ENCODE results near the gene ATG13.
A peak's percentile ranks its signal among the peaks of the same experiment; 100 is the strongest.
"Not testable (repeated sequence)": the region's sequence is repeated elsewhere in the genome, so short reads cannot be mapped to it uniquely, and the experiment has no call there.

Gene ATG13

GRCh38 chr11:46712874-46713576, 95.7 kb downstream of the ATG13 start:
- no peak for TF ChIP-seq Cebpa-rat (IDR thresholded peaks at IDR 0.05)
- Histone ChIP-seq H3K36me3 (peaks cover 14% of the 10 kb centered on the region), H3K27ac (no peak overlapping the region), H3K4me1 (peaks cover 1% of the 10 kb centered on the region), H3K4me2 (no peak overlapping the region), H3K9me3 (no peaks in the 10 kb centered on the region), H4K20me1 (no peaks in the 10 kb centered on the region), H3K4me3 (no peak overlapping the region), H3K27me3 (no peaks in the 10 kb centered on the region), H3K9ac (no peak overlapping the region)

GRCh38 chr11:46717825-46718154, 100.4 kb downstream of the ATG13 start:
- H3K9me3 ChIP-seq, H3K27me3 ChIP-seq, H3K4me3 ChIP-seq, H3K36me3 ChIP-seq, H4K20me1 ChIP-seq, H3K4me2 ChIP-seq, H3K27ac ChIP-seq, H3K4me1 ChIP-seq, H3K9ac ChIP-seq: not testable (repeated sequence)

- no peak overlapping the region for H3K9ac ChIP-seq
- H3K27ac ChIP-seq, result no peak overlapping the region
- H4K20me1 ChIP-seq, result no peaks in the 10 kb centered on the region
- H3K4me2 ChIP-seq, result no peak overlapping the region
- no peaks in the 10 kb centered on the region for H3K36me3 ChIP-seq
- H3K4me1 ChIP-seq, result peaks cover 6% of the 10 kb centered on the region
- no peak for TF ChIP-seq Cebpa-rat (IDR thresholded peaks at IDR 0.05)
- no peaks in the 10 kb centered on the region for H3K27me3 ChIP-seq
- no peaks in the 10 kb centered on the region for H3K9me3 ChIP-seq
- H3K4me3 ChIP-seq, result no peak overlapping the region
These were observed 101.0 kb downstream of the ATG13 start for GRCh38 chr11:46718155-46719019.

- Histone ChIP-seq H3K4me2 (no peak within 1 kb of the TSS), H3K9me3 (no peaks in the 10 kb centered on the region), H3K9ac (no peak within 1 kb of the TSS), H3K4me1 (peaks cover 12% of the 10 kb centered on the region), H3K36me3 (no peaks in the 10 kb centered on the region), H4K20me1 (no peaks in the 10 kb centered on the region), H3K4me3 (no peak within 1 kb of the TSS), H3K27ac (no peak within 1 kb of the TSS), H3K27me3 (no peaks in the 10 kb centered on the region)
- TF ChIP-seq Cebpa-rat (IDR thresholded peaks at IDR 0.05), result no peak
These were observed 101.7 kb downstream of the ATG13 start, which contains the start of gene F2 for GRCh38 chr11:46719048-46719542. Gene F2 (plus strand): TSS chr11:46719213. CDS start chr11:46719236, 23 bp downstream.

GRCh38 chr11:46719543-46720218, 102.3 kb downstream of the ATG13 start:
- no peak overlapping the region for H3K9ac ChIP-seq
- H3K27me3 ChIP-seq, result no peaks in the 10 kb centered on the region
- H3K4me1 ChIP-seq, result peaks cover 17% of the 10 kb centered on the region
- H4K20me1 ChIP-seq, result no peaks in the 10 kb centered on the region
- no peaks in the 10 kb centered on the region for H3K36me3 ChIP-seq
- no peak overlapping the region for H3K4me3 ChIP-seq
- H3K27ac ChIP-seq, result no peak overlapping the region
- no peak overlapping the region for H3K4me2 ChIP-seq
- no peak for TF ChIP-seq Cebpa-rat (IDR thresholded peaks at IDR 0.05)
- no peaks in the 10 kb centered on the region for H3K9me3 ChIP-seq

GRCh38 chr11:46721286-46721685, 103.9 kb downstream of the ATG13 start:
- Histone ChIP-seq H3K4me3 (no peak overlapping the region), H3K36me3 (no peaks in the 10 kb centered on the region), H3K9ac (no peak overlapping the region), H4K20me1 (no peaks in the 10 kb centered on the region), H3K27me3 (no peaks in the 10 kb centered on the region), H3K4me2 (no peak overlapping the region), H3K9me3 (no peaks in the 10 kb centered on the region), H3K4me1 (peaks cover 17% of the 10 kb centered on the region), H3K27ac (no peak overlapping the region)
- no peak for TF ChIP-seq Cebpa-rat (IDR thresholded peaks at IDR 0.05)

- H3K4me2 ChIP-seq, result no peak overlapping the region
- no peaks in the 10 kb centered on the region for H4K20me1 ChIP-seq
- H3K9ac ChIP-seq, result no peak overlapping the region
- H3K9me3 ChIP-seq, result no peaks in the 10 kb centered on the region
- H3K36me3 ChIP-seq, result no peaks in the 10 kb centered on the region
- H3K4me1 ChIP-seq, result peaks cover 17% of the 10 kb centered on the region
- H3K27ac ChIP-seq, result no peak overlapping the region
- TF ChIP-seq Cebpa-rat (IDR thresholded peaks at IDR 0.05), result no peak
- no peaks in the 10 kb centered on the region for H3K27me3 ChIP-seq
- H3K4me3 ChIP-seq, result no peak overlapping the region
These were observed 105.4 kb downstream of the ATG13 start for GRCh38 chr11:46722566-46723358.

GRCh38 chr11:46723359-46723680, 106.0 kb downstream of the ATG13 start:
- H3K4me2 ChIP-seq, result no peak overlapping the region
- no peaks in the 10 kb centered on the region for H4K20me1 ChIP-seq
- no peak overlapping the region for H3K4me3 ChIP-seq
- peaks cover 13% of the 10 kb centered on the region for H3K4me1 ChIP-seq
- no peaks in the 10 kb centered on the region for H3K36me3 ChIP-seq
- no peak overlapping the region for H3K27ac ChIP-seq
- no peak for TF ChIP-seq Cebpa-rat (IDR thresholded peaks at IDR 0.05)
- H3K9ac ChIP-seq, result no peak overlapping the region
- no peaks in the 10 kb centered on the region for H3K27me3 ChIP-seq
- H3K9me3 ChIP-seq, result no peaks in the 10 kb centered on the region

- 0 out of 2 replicates have a peak overlapping the region, but pooled peaks have one; percentile 2 for H3K27ac ChIP-seq
- no peaks in the 10 kb centered on the region for H3K9me3 ChIP-seq
- no peaks in the 10 kb centered on the region for H4K20me1 ChIP-seq
- TF ChIP-seq Cebpa-rat (IDR thresholded peaks at IDR 0.05), result no peak
- H3K4me2 ChIP-seq, result peak overlapping the region; percentile 60
- H3K27me3 ChIP-seq, result no peaks in the 10 kb centered on the region
- H3K36me3 ChIP-seq, result no peaks in the 10 kb centered on the region
- peaks cover 11% of the 10 kb centered on the region for H3K4me1 ChIP-seq
- H3K9ac ChIP-seq, result peak overlapping the region; percentile 33; the same call in 1 of the 2 replicates
- H3K4me3 ChIP-seq, result no peak overlapping the region
These were observed 106.7 kb downstream of the ATG13 start for GRCh38 chr11:46724088-46724487.
